HPDE6-E6E7 (cell line): ENCODE results near the gene BACH2.
"Not testable (repeated sequence)": the region's sequence is repeated elsewhere in the genome, so short reads cannot be mapped to it uniquely, and the experiment has no call there.

ENCODE experiments used
- DNase-seq: peaks from one replicate; pipeline ENCODE4 v3.0.0; 2011; ENCODE audit warnings: missing footprints; ENCODE audit errors: extremely low spot score

Gene BACH2

GRCh38 chr6:89997456-89998445 is 298.9 kb downstream of the BACH2 start:
- no peak for DNase-seq

- no peak for DNase-seq
These were observed 303.2 kb downstream of the BACH2 start for GRCh38 chr6:89993411-89993810.

- no peak for DNase-seq
These were observed 303.8 kb downstream of the BACH2 start for GRCh38 chr6:89992818-89993217.

- DNase-seq: no peak
These were observed 306.9 kb downstream of the BACH2 start for GRCh38 chr6:89989742-89990141.

- no peak for DNase-seq
These were observed 308.8 kb downstream of the BACH2 start for GRCh38 chr6:89987830-89988229.

GRCh38 chr6:89987140-89987539 is 309.5 kb downstream of the BACH2 start:
- no peak for DNase-seq

GRCh38 chr6:89986650-89987074 is 310.0 kb downstream of the BACH2 start:
- no peak for DNase-seq

GRCh38 chr6:89985751-89986493 is 310.7 kb downstream of the BACH2 start:
- DNase-seq: no peak

- no peak for DNase-seq
These were observed 311.5 kb downstream of the BACH2 start for GRCh38 chr6:89984926-89985750.

GRCh38 chr6:89980353-89980752 is 316.3 kb downstream of the BACH2 start:
- DNase-seq: no peak

- no peak for DNase-seq
These were observed 317.0 kb downstream of the BACH2 start for GRCh38 chr6:89979481-89980119.

- DNase-seq: no peak
These were observed 317.9 kb downstream of the BACH2 start for GRCh38 chr6:89978749-89979145.

- DNase-seq: no peak
These were observed 318.6 kb downstream of the BACH2 start for GRCh38 chr6:89977808-89978748.

- DNase-seq: no peak
These were observed 320.0 kb downstream of the BACH2 start for GRCh38 chr6:89976694-89977020.

- DNase-seq: no peak
These were observed 320.5 kb downstream of the BACH2 start for GRCh38 chr6:89975991-89976693.

- no peak for DNase-seq
These were observed 321.3 kb downstream of the BACH2 start for GRCh38 chr6:89975366-89975765.

- DNase-seq: no peak
These were observed 321.8 kb downstream of the BACH2 start for GRCh38 chr6:89974834-89975233.

GRCh38 chr6:89972025-89972381 is 324.6 kb downstream of the BACH2 start:
- DNase-seq: no peak

GRCh38 chr6:89971338-89972024 is 325.2 kb downstream of the BACH2 start:
- DNase-seq: not testable (repeated sequence)
